AG08395 (cell line): ENCODE results near the gene KCNIP3.
A peak's percentile ranks its signal among the peaks of the same experiment; 100 is the strongest.

Experiments used
- DNase-seq: peaks from one replicate; pipeline ENCODE4 v3.0.0; 2012; ENCODE audit warnings: mixed read lengths, low spot score

The KCNIP3 gene

DNA sequence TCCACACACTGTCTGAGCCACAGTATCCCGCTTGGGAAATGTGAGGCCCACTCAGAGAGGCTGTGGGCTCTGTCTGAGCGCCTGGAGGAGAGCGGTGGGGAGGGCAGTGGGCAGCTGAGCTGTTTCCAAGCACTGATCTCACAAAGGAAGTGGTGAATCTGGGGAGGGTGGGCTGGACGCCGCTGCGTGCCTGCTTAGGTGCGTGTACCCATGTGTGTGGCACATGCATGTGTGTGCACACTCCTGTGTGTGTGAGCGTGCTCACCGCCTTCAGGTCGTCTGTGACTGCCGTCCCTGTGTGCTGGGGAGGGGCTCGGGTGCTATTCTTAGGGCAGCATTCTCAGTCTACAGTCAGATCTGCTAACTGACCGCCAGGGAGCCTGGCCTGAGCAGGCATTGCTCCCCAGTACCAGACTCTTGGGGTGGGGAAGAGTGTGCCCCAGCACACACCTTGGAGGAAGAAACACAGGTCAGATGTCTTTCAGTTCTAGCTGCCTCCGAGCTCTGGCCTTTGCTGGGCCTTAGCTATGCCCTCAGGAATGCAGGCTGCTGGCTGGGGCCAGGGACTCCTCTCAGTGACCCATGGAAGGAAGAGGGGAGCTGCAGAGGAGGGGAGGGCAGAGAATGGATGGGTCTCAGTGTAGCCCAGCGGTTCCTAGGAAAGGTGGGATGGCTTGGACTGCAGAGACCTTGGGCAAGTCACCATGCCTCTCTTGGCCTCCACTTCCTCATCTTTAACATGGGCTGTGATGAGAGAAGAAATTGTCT, 31.4 kb downstream of the KCNIP3 start:
- DNase-seq, result peak; percentile 32

DNA sequence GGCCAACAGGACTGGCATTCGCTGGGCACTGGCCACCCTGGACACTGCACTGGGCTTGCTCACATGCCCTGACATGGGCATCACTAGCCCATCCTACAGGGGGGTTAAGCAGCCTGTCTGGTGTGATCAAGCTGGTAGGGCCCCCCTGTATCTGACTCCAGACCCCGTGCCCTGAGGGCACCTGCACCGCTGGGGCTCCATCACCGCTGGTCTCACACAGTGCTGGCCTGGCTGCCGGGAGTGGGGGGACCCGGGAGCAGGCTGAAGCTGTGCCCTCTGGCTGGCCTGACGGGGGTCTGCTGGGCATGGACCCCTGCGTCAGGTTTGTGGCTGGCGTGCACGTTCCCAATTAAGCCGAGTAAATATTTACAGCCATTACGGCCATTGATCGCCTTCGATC, 32.3 kb downstream of the KCNIP3 start:
- no peak for DNase-seq

DNA sequence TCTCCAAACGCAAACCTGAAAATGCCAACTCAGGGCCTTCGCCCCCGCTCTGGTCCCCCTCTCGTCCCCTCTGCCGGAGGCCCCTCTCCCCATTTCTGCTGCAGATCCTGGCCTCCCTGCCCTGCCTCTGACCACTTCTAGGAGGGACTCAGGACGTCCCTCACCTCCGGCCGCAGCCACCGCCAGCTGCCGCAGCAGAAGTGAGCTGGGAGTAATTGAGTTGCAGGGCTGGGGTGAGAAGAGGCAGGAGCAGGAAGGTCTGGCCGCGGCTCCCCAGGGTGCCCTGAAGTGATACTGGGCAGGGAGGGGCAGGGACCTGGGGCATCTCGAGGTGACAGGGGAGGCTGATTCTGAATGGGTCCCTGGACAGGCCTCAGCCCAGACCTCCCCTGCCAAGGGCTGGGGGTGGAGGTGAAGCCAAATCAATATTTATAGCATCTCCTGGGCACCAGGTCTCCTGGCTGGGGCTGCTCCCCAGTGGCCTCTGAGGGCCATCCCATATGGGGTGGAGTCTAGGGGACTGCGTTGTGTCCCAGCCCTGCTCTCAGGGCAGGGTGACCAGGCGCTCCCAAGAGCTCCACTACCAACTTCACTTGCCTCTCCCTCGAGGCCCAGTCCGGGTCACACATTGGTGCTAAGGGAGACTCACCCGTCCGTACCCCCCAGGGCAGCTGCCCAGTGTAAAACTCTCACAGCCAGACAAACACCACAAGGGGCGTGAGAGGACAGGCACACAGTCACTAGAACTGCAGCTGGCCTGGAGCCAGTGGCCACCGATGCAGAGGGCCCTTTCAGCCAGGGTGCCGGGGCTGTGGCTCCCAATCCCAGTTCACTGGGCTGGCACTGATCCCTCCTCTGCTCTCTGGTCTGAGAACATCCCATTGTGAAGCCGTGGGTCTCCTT, 33.0 kb downstream of the KCNIP3 start:
- no peak for DNase-seq

DNA sequence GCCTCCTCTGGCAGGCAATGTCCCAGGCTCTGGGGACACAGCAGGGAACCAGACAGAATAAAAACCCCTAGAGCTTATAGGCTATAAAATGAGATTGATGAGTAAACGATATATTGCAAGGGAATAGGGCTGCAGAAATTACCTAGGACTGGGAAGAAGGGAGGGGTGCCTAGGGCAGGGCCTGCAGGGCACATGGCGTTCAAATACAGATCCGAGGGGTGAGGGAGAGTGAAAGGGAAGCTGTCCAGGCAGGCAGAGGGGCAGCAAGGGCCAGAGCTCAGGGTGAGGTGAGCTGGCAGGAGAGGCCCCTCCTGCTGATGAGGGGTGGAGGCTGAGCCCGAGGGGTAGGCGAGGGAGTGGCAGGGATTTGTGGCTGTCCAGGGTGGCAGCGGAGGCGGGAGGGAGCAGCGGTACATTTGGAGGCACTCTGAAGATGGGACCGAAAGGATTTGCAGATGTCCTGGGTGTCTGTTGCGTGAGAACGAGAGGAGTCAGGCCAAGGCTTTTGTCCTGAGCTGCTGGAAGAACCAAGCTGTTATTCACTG, 33.7 kb downstream of the KCNIP3 start:
- DNase-seq, result no peak

DNA sequence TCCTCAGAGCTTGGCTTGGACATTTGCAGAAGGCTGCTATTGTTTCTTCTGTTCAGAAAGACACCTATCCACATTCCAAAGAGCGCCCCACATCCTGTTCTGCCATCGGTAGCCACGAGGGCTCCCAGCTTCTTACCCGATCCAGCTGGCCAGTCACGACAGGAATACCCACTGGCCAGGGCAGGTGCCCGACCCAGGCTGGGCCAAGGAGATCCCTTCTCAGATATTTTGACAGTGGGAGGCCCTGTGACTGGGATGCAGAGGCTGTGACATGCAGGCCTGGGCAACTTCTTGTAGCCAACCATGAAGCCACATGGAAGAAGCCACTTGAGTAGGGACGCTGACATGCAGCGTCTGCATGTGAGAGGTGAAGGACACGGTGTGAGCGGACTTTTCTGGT, 34.5 kb downstream of the KCNIP3 start:
- DNase-seq, result no peak

DNA sequence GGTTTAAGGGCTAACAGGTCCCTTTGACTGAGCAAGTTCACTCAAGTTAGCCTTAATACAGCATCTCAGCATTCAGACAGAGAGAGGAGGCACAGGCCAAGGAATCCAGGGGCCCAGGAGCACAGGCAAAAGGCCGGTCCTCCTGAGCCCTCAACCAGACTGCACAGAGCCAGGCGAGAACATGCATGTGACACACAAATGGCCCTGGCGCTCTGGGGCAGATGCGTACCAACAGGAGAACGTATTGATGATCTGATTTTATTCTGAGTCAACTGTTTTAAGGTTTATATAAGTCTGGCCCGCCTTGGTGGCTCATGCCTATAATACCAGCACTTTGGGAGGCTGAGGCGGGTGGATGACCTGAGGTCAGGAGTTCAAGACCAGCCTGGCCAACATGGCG, 34.9 kb downstream of the KCNIP3 start:
- DNase-seq, result no peak

DNA sequence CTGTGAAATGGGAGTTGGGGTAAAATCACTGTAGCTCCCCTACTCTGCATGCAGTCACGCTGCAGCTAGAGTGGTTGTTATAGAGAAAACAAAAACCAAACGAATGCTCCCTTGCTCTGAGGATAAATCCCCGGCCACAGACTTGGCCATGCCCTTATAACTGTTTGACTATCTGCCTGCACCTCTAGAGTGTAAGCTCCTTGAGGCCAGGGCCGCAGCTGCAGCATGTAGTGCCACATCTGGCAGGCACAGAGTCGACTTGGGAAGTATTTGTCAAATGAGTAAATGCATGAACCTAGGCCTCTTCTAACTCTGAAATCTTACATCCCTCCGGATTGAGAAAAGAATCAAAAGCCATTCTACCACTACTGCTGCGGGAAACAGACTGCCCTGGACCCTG, 35.9 kb downstream of the KCNIP3 start:
- no peak for DNase-seq

DNA sequence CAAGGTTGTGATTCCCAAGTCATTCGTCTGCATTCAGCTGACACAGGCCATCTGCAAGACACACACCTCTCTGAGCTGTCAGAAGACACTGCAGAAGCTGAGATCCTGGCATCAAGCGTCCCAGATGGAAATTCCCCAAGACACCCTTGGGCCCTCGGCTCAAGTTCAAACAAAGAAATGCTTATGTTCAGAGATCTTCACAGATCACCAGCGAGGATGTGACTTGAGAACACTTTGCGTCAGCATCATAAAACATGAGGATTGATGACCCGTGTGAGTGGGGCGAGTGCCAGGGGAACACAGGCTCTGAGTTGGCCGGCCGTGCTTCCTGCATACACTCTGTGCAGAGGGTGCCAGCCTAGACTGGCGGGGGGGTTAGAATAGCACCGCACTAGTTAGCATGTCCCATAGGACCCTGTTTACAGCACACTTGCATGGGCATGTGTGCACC, 36.8 kb downstream of the KCNIP3 start:
- peak; percentile 59 for DNase-seq

DNA sequence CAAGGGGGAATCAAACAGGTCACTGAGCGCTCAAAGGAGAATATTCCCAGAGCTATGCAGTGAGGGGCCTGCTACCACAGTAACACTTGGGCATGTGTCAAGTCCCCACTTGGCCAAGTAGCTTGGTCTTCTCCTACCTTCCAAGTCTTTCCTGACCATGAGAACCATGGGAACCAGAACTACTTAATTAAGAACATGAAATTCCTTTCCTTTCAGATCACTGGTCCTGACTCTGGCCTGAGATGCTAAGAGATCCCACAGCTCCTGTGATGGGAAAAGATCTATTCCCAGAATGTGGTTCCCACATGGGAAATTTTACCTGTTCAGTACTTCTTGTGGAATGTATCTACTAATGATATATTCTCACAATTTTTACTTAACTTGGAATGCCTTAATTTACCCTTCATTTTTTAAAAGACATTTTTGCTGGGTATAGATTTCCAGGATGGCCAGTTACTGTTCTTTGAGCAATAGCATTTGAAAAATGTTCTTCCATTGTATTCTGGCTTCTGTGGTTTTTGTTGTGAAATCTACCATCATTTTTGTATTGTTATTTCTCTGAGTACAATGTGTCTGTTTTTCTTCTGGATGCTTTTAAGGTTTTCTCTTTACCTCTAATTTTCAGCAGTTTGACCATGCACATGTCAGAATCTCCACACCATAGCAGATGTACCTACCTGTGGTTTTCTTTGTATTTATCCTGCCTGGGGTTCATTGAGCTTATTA, 37.9 kb downstream of the KCNIP3 start:
- DNase-seq, result peak; percentile 45

DNA sequence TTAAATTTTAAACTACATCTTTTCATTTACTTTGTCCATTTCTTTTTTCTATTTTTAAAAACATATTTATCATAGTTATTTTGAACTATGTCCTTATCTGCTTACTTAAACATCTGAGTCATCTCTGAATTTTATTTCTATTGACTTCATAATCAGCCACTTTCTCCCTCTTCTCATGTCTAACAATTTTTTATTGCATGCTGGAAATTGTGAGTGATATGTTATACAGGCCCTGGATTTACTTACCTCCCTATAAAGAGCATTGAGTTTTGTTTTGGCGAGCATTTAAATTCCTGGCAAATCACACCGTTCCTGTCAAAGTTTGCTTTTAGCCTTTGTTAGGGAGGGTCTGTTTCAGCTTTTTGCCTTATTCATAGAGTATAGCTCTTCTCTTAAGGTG, 39.3 kb downstream of the KCNIP3 start:
- no peak for DNase-seq

DNA sequence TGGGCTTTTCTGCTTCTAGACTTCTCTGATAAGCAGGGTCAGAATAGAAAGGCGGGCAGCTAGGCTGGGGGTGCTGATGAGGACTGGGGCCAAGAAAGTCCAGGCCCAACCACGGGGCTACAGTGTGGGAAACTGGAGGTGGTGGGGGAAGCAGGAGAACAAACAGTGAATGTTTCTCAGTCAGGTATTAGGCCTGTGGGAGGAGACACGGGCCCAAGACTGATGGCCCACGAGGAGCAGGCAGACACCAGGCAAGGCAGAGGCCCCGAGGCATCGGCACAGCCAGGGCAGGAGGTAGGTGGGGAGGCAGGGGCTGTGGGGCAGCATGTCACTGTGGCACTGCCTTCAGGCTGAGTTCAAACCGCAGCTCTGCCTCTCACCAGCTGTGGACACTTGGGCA, 40.7 kb downstream of the KCNIP3 start:
- no peak for DNase-seq

DNA sequence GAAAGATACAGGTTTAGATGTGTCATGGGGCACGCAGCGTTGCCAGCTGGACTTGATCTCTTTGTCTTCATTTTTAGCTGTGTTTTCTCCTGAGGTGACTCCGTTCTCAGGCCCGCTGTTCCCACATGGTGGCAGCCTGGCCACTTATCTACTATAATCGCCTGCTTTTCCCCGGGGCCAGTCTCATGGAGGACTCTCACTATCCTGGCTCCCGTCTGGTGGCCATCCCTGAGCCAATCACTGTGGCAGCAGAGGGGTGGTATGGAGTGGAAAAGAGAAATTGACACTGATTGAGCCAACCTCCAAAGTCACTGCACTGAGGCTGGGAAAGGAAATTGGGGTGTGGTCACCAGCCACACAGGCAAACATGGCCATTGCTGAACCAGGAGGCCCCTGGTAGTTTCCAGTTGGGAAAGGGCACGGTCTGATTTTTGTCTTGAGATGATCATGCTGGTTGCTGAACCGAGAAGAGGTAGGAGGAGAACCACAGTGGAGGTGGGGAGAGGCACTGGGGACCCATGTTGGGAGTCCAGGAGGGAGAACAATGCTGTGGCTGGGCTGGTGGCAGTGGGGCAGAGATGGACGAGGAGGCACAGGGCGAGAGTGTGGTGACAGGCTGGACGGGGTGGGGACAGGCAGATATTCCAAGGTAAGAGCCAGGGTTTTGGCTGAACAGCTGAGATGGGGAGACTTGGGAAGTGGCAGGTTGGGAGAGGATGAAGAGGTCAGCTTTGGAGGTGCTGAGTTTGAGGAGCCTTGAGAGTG, 45.6 kb downstream of the KCNIP3 start:
- DNase-seq, result no peak

DNA sequence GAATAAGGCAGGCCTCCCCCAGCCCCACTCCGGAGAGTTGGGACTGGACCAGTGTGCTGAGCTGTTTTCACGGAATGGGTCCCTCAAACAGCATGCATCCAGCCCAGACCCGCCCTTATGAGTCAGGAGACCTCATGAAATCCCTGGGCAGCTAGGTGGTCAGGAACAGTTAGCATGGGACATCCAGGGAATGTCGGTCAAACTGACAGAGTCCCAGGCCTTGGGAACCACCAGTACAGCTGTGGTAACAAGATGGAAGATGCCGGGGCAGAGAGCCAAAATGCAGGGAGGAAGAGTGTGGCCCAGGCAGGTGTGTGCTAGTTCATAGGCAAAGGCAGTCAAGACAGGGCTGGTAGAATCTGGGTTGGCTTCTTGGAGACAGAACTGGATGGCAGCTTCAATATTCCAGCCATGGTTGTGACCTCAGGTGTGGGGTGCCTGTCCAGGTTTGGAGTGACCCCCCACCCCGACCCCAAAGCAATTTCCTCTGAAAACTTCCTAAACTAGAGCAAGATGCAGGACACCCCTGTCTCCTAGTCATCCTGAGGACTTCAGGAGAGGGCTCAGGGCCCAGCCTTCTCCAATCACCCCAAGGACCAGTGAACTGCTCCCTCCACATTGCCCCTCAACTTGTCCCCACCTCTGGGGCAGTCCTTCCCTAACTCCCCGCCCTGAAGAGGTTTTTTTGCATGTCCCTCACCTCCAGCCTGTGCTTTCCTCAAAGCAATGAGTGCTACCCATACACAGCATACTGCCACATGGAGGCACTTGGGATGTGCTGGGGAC, 46.5 kb downstream of the KCNIP3 start:
- no peak for DNase-seq

DNA sequence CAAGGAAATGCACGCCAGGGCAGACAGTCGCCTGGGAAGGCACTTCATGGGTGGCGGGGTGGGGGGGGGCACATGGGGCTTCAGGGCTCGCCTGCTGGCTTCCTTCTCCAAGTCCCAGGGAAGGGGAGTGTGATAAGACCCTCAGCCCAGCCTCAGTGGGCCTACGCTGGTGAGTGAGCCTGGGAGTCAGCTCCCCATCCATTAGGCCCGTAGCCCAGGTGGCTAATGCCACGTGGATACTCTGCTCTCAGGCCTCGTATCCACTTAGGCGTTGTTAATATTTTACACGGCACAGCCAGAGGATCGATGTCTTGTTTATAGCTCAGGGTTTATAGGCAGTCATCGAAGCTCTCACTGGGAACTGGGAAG, 47.1 kb downstream of the KCNIP3 start:
- DNase-seq, result no peak

DNA sequence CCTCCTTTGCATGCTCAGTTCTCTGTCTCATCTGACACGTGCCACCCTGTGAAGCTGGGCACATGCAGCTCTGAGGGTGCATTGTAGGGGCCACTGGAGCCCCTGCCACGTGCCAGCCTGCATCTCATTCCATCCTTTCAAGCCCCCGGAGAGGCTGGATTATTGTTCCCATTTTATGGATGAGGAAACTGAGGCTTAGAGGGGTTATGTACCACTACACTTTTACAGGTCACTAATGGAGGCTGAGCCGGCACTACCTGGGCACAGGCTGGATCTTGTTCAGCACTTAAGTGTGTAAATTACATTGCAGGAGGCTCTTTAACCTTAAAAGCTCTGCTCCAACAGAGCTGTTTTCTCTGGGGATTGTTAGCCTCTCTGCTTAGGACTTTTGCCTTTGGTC, 47.5 kb downstream of the KCNIP3 start:
- no peak for DNase-seq

DNA sequence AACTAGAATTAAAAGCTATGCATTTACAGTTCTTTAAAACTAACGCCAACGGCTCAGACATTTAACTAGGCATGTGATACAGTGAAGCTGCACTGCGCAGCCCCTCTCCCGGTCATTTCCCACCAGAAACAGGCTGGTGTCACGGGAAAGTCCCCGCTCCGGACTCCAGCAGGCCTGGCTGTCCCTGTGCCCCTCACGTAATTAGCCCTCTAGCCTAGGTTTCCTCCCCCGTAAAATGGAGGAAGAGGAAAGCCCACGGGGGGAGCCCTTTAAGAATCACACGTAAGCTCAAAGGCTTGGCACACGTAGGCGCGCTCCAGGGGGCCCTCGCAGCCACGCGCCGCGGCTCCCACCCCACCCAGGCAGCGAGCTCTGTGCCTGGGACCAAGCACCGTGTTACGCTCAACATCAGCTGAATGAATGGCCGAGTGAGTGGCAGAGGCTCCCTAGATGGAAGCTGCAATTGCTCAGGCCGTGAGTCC, 48.0 kb downstream of the KCNIP3 start:
- DNase-seq, result no peak

DNA sequence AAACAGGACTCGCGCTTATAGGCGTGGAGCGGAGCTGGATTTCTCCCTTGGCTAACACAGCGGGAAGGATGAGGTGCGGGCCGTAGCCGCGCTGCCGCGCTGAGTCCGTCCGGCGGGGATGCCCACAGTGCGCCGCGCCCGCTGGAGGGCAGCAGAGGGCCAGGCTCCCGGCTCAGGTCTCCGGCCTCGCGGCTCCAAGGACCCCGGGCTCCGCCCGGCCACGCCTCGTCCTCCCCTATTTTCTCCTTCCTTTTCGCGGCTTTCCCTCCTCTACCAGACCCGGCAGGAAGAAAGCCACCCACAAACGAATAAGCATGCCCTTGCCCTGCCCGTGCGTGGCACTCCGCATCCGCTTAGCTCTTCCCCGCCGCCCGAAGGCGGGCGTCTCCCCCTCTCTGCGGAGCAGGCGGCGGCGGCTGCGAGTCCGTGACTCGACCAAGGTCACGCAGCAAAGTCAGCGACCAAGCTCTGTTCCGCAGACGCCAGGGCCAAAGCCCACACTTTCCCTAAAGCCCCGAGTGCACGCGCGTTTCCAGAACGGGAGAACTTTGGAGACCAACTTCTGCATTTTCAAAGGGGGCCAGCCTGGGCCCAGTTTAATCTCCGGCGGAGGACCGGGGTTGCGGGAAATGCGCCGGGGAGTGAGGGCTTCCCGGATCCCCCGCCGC, 48.5 kb downstream of the KCNIP3 start:
- peak; percentile 94 for DNase-seq

DNA sequence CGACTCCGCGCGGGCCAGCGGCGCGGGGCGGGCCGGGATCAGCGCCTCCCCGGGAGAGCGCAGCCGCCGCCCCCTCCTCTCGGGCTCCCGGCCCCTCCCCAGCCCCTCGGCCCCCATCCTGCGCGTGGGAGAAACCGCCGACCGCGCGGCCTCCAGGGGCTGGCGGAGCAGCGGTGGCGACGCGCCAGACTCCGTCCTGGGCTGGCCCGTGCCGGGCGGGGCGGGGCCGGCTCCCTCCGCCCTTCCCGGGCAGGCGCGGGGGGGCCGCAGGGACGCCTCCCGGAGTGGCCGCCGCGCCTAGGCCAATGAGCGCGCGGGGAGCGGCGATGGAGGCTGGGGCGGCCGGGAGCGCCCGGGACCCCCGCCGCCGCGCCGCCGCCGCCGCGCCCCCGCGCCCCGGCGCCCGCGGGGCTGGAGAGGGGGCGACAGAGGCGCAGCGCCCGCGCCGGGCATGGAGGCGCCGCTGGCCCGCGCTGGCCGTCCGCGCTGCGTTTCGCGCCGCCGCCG, 49.1 kb downstream of the KCNIP3 start:
- DNase-seq, result peak; percentile 93

DNA sequence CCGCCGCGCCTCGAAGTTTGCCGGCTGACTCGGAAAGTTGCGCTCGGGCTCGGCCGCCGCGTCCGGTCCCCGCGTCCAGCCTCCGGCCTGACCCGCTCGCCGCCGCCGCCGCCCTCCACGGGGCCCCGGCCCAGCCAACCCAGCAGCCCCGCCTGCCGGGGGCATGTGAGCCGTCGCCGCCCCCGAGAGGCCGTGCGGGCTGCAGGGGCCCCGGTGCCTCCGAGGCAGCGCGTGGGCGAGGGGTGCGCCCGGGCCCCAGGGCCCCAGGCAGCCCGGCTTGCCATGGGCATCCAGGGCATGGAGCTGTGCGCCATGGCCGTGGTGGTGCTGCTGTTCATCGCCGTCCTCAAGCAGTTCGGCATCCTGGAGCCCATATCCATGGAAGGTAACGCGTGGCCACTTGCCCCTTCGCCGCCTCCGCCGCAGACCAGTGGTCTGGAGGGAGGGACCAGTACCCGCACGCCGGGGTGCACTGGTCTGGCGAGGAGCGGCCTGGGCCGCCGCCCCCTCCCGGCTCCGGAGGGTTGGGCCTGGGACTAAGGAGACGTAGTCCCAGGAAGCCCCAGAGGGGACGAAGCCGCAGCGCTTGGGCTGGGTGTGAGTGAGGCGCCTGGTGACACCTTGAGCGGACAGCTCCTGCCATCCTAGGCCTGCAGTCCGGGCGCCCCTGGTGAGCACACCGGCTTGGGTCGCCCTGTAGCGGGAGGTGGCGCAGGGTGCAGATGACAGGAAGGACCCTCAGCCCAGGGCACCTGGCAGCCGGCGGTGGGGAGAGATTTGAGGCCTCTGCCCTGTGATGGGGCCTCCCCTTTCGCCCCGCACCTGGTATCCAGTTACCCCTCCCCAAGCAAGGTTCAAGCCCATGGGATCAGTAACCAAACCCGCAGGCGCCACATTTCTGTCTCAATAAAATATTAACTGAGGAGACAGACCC, 49.9 kb downstream of the KCNIP3 start:
- DNase-seq, result peak; percentile 50
